Measurements from ENCODE around the gene ARMH4. TPM values are rescaled to one million over a fixed set of nuclear protein-coding genes. Genes with fewer than 3 reads are reported as not detected.

Gene ARMH4
- total RNA-seq, 1 experiment from 2014 or later = 0.07 TPM

DNA sequence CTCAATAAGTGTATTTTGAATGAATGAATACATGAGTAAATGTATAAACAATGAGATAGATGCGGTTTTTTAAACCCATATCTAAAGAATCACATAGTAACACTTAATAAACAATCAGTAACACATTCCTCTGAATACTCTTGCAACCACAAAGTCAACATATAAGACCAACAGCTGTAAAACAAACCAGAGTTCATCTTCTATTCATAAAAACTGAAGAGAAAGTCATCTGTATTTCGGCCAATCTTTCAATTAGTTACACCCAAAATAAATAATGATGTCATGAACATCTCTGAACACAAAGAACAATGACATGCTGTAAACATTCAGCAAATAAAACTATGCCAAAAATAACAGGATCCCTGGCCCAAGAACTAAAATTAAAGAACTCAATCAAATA, 47.2 kb downstream of the ARMH4 start:
- Histone ChIP-seq H3K4me3 (ENCODE audit: low read depth, low read length) (no peak overlapping the region), H3K27me3 (replicated peaks; ENCODE audit: control insufficient read depth, insufficient read depth, low read length) (no peaks in the 10 kb centered on the region), H3K36me3 (ENCODE audit: control insufficient read depth, insufficient read depth, low read length) (no peaks in the 10 kb centered on the region), H3K4me1 (no peaks in the 10 kb centered on the region), H3K9me3 (no peaks in the 10 kb centered on the region)
- TF ChIP-seq, protein P1, sequence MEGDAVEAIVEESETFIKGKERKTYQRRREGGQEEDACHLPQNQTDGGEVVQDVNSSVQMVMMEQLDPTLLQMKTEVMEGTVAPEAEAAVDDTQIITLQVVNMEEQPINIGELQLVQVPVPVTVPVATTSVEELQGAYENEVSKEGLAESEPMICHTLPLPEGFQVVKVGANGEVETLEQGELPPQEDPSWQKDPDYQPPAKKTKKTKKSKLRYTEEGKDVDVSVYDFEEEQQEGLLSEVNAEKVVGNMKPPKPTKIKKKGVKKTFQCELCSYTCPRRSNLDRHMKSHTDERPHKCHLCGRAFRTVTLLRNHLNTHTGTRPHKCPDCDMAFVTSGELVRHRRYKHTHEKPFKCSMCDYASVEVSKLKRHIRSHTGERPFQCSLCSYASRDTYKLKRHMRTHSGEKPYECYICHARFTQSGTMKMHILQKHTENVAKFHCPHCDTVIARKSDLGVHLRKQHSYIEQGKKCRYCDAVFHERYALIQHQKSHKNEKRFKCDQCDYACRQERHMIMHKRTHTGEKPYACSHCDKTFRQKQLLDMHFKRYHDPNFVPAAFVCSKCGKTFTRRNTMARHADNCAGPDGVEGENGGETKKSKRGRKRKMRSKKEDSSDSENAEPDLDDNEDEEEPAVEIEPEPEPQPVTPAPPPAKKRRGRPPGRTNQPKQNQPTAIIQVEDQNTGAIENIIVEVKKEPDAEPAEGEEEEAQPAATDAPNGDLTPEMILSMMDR (IDR thresholded peaks at IDR 0.05; ENCODE audit: insufficient read depth in 1 of 2, low read depth in 1 of 2, low read length in 1 of 2, severe bottlenecking in 1 of 2, unreplicated experiment in 1 of 2) = no peak
- CTCF ChIA-PET = interaction anchor here (0.6 kb wide), 1 partner anchor 162 kb away, joined by 3 read pairs; no protein-coding TSS in a partner anchor
- no peaks in the 10 kb centered on the region for H3K4me1 Mint-ChIP-seq (ENCODE audit: low read depth, unreplicated experiment)
- no peak overlapping the region for H3K4me3 Mint-ChIP-seq (ENCODE audit: unreplicated experiment)
- POLR2A ChIA-PET = no interaction called here
- intact Hi-C loops (cut with micrococcal nuclease; ENCODE audit: unreplicated experiment) = loop anchor here (5.0 kb wide), 1 partner anchor 142 kb away; no protein-coding TSS in a partner anchor
- peaks cover 5% of the 10 kb centered on the region for H3K27me3 Mint-ChIP-seq (ENCODE audit: insufficient read depth, unreplicated experiment)
- no peak for DNase-seq
- H3K36me3 Mint-ChIP-seq (ENCODE audit: insufficient read depth, unreplicated experiment) = no peaks in the 10 kb centered on the region
- no peak overlapping the region for H3K27ac Mint-ChIP-seq (ENCODE audit: unreplicated experiment)
- no peaks in the 10 kb centered on the region for H3K9me3 Mint-ChIP-seq (ENCODE audit: unreplicated experiment)
- BruUV-seq (replicated peaks) = no TSS peak

DNA sequence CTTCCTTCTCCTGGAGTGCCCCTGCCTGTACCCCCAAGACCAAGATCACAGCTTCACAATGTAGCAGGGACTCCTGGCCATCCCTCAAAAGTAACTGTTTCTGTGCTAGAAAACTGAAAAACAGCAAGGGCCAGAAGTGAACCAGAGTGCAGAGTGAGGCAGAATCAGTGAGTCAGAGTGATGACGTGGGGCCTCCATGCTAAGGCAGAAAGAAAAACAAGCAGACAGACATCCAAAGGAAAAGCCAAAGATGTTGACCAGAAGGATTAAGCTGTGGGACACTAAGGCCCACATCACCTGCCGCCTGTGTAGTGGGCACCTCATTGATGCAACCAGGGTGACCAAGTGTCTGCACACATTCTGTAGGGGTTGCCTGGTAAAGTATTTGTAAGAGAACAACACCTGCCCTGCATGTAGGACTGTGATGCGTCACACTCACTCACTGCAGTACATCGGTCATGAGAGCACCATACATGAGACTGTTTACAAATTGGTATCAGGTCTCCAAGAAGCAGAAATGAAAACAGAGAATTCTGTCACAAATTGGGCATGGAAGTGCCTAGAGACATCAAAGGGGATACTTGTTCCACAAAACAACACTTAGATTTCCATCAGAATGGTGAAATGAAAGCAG, 51.2 kb downstream of the ARMH4 start:
- CTCF ChIA-PET = no interaction called here
- intact Hi-C loops (cut with micrococcal nuclease; ENCODE audit: unreplicated experiment) = no loop called here
- POLR2A ChIA-PET = no interaction called here

DNA sequence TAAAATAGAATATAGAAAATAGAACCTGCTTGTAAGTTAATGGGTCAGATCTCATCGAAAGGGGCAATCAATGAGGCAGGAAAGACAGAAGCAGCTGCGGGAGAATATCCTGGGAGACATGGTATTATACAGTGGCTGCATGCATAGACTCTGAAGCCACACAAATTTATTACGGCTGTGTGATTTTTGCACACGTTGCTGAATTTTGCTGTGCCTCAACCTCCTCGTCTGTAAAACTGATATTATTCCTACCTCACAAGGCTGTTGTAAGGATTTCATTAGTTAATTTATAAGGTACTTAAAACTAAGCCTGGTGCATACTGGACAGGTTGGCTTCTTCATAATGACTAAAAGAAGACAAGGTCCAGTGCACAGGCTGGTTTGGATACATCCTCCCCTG, 52.3 kb downstream of the ARMH4 start:
- Histone ChIP-seq H3K4me3 (ENCODE audit: low read depth, low read length) (no peak overlapping the region), H3K36me3 (ENCODE audit: control insufficient read depth, insufficient read depth, low read length) (no peaks in the 10 kb centered on the region), H3K9me3 (no peaks in the 10 kb centered on the region), H3K4me1 (no peaks in the 10 kb centered on the region), H3K27me3 (replicated peaks; ENCODE audit: control insufficient read depth, insufficient read depth, low read length) (no peaks in the 10 kb centered on the region)
- no peak overlapping the region for H3K4me3 Mint-ChIP-seq (ENCODE audit: unreplicated experiment)
- BruUV-seq (replicated peaks) = no TSS peak
- H3K9me3 Mint-ChIP-seq (ENCODE audit: unreplicated experiment) = no peaks in the 10 kb centered on the region
- POLR2A ChIA-PET = no interaction called here
- TF ChIP-seq, protein P1 (IDR thresholded peaks at IDR 0.05; ENCODE audit: insufficient read depth in 1 of 2, low read depth in 1 of 2, low read length in 1 of 2, severe bottlenecking in 1 of 2, unreplicated experiment in 1 of 2) = no peak
- CTCF ChIA-PET = no interaction called here
- intact Hi-C loops (cut with micrococcal nuclease; ENCODE audit: unreplicated experiment) = no loop called here
- no peak overlapping the region for H3K27ac Mint-ChIP-seq (ENCODE audit: unreplicated experiment)
- no peaks in the 10 kb centered on the region for H3K4me1 Mint-ChIP-seq (ENCODE audit: low read depth, unreplicated experiment)
- no peaks in the 10 kb centered on the region for H3K36me3 Mint-ChIP-seq (ENCODE audit: insufficient read depth, unreplicated experiment)
- no peak for DNase-seq
- H3K27me3 Mint-ChIP-seq (ENCODE audit: insufficient read depth, unreplicated experiment) = peaks cover 6% of the 10 kb centered on the region

More for the DNA sequence above, 51.2 kb downstream of the ARMH4 start:
- no peaks in the 10 kb centered on the region for H3K9me3 Mint-ChIP-seq (ENCODE audit: unreplicated experiment)
- DNase-seq = no peak
- no peak overlapping the region for H3K4me3 ChIP-seq (ENCODE audit: low read depth, low read length)
- H3K4me3 Mint-ChIP-seq (ENCODE audit: unreplicated experiment) = no peak overlapping the region
- TF ChIP-seq, protein P1 (IDR thresholded peaks at IDR 0.05; ENCODE audit: insufficient read depth in 1 of 2, low read depth in 1 of 2, low read length in 1 of 2, severe bottlenecking in 1 of 2, unreplicated experiment in 1 of 2) = no peak
- H3K27ac Mint-ChIP-seq (ENCODE audit: unreplicated experiment) = no peak overlapping the region
- no peaks in the 10 kb centered on the region for H3K36me3 Mint-ChIP-seq (ENCODE audit: insufficient read depth, unreplicated experiment)
- H3K36me3 ChIP-seq (ENCODE audit: control insufficient read depth, insufficient read depth, low read length) = no peaks in the 10 kb centered on the region
- peaks cover 4% of the 10 kb centered on the region for H3K27me3 Mint-ChIP-seq (ENCODE audit: insufficient read depth, unreplicated experiment)
- no peaks in the 10 kb centered on the region for H3K4me1 Mint-ChIP-seq (ENCODE audit: low read depth, unreplicated experiment)
- no peaks in the 10 kb centered on the region for H3K4me1 ChIP-seq
- no peaks in the 10 kb centered on the region for H3K27me3 ChIP-seq (replicated peaks; ENCODE audit: control insufficient read depth, insufficient read depth, low read length)
- no peaks in the 10 kb centered on the region for H3K9me3 ChIP-seq
- BruUV-seq (replicated peaks) = no TSS peak

Data from Caco-2 (cell line).